GM21529 (cell line): ENCODE results near the gene AQP10.
A peak's percentile ranks its signal among the peaks of the same experiment; 100 is the strongest.
"Not testable (repeated sequence)": the region's sequence is repeated elsewhere in the genome, so short reads cannot be mapped to it uniquely, and the experiment has no call there.

Experiments
- ATAC-seq: cut with Tn5 transposase; IDR thresholded peaks from one replicate; pipeline ENCODE4 v1.9.1; 2021; ENCODE audit not compliant: unreplicated experiment

Gene AQP10

GRCh38 chr1:154323493-154323892 is 2.6 kb downstream of the AQP10 start:
- no peak for ATAC-seq

- no peak for ATAC-seq
Observed at GRCh38 chr1:154324241-154324640, 3.3 kb downstream of the AQP10 start.

DNA sequence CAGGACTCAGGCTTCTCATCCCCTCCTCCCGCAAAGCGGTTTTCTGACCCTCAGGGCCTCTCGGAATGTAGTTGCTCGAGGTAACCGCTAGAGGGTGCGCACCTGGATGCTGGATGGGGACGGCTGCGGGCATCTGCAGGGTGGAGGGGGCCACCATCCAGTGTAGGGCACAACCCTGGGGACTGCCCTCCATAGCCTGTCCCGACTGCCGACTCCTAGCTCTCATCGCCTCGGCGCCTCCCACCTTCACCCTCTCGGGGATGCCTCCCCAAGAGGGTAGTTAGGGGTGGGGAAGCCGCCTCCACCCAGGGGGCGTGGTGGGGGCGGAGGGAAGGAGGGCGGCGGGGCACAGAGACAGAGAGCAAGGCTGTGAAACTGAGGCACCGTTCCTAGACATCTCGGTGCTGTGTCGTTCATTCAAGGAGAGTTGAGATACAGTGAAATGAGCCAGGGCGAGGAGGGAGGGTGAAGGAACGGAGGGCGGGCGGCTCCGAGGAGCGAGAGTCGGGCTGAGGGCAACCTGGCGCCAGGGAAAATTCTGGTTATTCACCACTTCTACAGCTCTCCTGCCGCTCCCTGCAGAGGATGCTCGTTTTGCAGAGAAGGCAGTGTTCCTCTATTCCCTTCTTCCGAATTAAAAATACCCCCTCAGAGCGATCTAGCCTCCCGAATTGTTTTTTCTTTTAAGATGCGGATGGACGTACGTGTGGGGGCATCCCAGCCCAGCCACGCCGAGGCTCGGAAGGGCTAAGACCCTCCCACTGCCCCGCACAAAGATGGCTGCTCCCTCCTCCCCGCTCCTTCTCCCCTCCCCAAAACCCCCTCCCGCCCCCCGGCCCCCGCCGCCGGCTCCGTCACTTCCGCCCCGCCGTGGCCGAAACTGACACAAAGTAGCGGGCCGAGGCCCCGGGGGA is 4.0 kb downstream of the AQP10 start, which contains the start of gene ATP8B2:
Gene ATP8B2 (plus strand): TSS at position 857 of the 914 bp plus-strand sequence. CDS start 2,617 bp downstream, outside the sequence.
- peak; percentile 39 for ATAC-seq

DNA sequence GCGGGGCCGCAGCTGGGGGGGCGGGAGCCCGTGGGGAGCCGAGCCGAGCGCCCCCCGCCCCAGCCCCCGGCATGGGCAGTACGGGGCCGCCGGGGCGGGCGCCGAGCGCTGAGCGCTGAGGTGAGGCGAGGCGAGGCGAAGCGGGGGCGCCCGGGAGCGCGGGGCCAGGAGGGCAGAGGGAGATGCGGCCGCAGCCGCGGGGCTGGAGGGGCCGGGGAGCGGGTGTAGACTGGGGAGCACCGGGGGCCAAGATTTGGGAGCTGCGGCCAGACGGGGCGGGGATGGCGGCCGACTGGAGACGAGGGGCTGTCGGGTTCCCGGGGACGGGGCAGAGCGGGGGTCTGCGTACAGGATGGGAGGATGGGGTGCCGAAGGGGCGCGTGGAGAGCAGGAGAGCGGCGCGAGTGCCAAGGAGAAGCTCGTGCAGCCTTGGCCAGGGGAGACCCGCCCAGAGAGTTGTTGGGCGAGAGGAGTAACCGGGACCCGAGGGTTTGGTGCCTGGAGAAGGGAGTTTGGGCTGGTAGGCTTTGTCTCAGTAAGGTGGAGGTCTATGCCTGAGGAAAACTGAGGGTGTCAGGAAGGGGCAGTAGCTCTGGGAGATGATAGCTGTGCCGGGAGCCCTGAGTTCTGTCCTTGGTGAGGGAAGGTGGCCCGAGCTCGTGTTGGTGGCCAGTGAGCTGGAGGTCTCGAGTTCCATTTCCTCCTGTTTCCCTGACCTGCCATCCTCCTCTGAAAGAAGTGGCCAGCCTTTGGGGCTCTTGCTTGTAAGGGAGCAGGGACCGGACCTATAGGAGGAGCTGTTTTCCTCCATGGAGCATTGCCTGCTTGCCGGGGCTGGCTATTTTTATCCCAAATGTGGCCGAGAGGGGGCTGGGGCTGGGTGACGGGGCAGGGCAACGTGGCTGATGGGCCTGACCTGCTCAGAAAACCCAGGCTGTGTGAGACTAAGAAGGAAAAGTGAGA is 5.0 kb downstream of the AQP10 start:
- no peak for ATAC-seq

DNA sequence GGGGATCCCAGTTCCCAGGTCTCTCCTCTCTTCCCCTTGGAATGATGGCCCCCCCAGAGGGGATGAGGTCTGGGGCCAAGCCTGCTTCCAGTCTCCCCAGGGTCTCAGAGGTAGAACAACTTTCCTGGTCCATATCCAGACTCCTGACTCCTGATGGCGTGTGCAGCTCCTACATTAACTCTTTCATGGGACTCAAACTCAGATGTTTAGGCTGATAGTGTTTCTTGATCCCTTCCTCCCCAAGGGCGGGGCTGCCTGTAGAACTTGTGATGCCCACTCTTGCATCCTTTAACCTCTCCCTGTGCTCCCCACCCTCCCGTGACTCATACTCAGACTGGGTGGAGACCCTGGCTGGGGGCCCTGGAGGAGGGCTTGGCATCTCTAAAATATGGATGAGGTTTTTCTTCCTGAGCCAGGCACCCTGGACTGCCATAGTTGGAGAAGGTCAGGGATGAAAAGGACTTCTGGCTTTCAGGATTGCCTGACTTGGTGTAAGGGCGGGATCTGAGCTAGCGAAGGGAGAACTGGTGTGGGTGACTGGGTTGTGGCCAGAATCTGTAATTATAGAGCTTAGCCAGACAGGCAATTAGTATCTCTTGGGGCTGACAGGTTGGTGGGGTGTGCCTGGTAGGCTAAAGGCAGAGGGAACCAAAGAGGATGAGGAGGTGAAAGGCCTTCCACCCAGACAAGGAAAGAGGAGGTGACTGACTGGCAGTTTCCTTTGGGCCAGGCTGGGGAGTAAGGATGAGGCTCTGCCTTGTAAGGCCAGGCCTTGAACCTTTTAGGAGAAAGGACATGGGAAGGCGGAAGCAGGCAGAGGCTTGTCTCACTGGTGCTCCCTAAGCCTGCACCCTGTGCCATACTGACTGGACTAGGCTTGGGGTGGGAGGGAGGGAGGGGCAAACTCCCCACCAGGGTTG is 5.9 kb downstream of the AQP10 start:
- ATAC-seq, result no peak

GRCh38 chr1:154327466-154328317 is 6.8 kb downstream of the AQP10 start:
- ATAC-seq, result no peak

GRCh38 chr1:154328318-154329151 is 7.6 kb downstream of the AQP10 start:
- ATAC-seq, result peak; percentile 40

DNA sequence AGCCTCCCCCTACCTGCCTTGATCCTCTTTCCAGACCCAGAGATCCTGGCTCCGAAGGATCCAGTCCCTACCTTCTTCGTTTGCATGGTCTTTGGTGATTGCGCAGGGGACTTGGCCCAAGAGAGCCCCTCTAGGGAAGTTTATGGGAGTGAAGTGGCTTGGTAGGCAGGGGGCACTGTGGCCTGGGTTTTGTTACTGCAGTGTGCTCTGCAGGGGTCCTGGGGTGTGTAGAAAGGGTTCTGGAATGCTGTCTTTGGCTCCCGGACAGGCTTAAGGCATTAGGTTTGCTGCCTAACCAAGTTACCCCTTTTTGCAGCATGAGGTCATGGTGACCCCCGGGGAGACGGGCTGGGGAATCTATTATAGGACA is 8.2 kb downstream of the AQP10 start:
- no peak for ATAC-seq

GRCh38 chr1:154329551-154330131 is 8.7 kb downstream of the AQP10 start:
- ATAC-seq, result no peak

DNA sequence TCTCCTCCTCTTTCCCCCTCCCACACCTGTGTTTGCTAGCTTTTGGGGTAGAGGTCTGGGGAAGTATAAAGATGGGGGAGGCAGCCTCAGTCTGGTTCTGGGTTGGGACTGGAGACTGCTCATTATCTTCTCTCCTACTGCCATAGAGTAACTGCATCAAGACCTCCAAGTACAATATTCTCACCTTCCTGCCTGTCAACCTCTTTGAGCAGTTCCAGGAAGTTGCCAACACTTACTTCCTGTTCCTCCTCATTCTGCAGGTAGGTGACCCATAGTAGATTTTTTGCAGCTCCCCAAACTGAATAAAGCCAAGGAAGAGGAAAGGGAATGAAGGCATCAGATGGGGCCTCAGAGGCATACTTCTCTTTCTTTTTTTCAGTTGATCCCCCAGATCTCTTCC is 9.8 kb downstream of the AQP10 start:
- no peak for ATAC-seq

GRCh38 chr1:154334079-154335024 is 13.5 kb downstream of the AQP10 start:
- no peak for ATAC-seq

- ATAC-seq, result no peak
Observed at GRCh38 chr1:154335025-154335714, 14.3 kb downstream of the AQP10 start.

DNA sequence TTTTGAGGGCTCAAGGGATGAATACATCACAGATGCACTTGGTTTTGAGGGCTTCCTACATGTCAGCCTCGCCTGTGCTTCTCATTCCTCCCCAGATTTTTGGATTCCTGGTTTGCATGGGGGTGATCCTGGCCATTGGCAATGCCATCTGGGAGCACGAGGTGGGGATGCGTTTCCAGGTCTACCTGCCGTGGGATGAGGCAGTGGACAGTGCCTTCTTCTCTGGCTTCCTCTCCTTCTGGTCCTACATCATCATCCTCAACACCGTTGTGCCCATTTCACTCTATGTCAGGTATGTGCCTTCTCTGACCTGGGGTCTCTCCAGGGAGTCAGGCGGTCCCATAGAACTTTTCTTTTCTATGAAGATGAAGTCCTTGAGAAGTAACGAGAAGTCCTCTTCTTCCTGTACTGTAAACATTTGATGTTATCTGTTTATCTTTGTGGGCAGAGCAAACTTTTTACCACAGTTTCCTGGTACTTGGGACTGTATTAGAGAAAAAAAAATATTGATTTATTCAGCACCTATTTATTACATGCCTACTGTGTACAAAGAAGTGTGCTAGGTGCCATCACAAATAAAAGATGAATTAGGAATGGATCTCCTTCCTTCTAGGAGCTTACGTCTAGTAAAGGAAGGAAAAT is 16.5 kb downstream of the AQP10 start:
- ATAC-seq, result no peak

DNA sequence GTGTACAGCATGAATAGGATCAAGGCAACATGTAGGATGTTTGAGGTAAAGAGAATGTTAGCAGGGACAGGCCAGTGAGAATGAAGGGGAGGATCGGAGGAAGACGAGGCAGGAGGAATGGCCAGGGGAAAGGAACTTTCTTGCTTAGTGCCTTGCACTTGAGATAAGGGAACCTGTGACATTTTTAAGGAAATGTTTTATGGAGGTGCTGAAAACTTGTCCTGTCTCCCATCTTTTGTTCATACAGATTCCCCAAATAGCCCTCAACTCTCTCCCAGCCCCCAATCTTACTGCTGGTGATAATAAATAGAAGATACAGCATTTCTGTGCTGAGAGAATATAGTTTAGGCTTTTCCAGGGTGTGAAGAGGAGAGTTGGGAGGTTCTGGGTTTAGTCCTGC is 18.0 kb downstream of the AQP10 start:
- no peak for ATAC-seq

GRCh38 chr1:154341366-154341765 is 20.5 kb downstream of the AQP10 start:
- not testable (repeated sequence) for ATAC-seq

DNA sequence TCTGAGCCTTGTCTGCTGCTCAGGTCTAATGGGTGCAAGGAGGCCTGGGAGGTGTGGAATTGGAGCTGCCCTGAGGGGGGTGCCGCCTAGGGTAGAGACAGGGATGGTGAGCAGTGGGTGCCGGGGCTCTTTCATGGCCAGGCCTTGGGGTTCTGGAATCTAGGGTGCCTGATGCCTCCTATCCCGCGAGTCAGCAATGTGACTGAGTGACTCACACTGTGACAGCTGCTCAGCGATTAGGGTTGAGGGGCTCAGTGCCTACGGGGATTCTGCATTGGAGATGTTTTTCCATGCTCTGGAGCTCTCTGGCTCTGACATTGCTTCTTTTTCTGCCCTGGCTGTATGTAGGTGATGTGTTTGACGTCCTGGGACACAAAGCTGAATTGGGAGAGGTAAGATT is 21.2 kb downstream of the AQP10 start:
- no peak for ATAC-seq
